Stimulated activated naive CD4-positive, alpha-beta T cell (primary cell): Measurements from ENCODE around the gene STIP1.

ENCODE experiments used
- DNase-seq, 6 experiments: peaks; one replicate each; lab custom pipeline; 2025; lab: John Stamatoyannopoulos, UW

The STIP1 gene

GRCh38 chr11:64198511-64198910 lies 12.5 kb downstream of the STIP1 start:
- DNase-seq: no peak

GRCh38 chr11:64201543-64201942 lies 15.6 kb downstream of the STIP1 start:
- DNase-seq: no peak

GRCh38 chr11:64202992-64203391 lies 17.0 kb downstream of the STIP1 start:
- DNase-seq: no peak

- DNase-seq: no peak
These were observed 17.6 kb downstream of the STIP1 start for GRCh38 chr11:64203421-64204079.

- DNase-seq: no peak
These were observed 18.1 kb downstream of the STIP1 start for GRCh38 chr11:64204080-64204440.

GRCh38 chr11:64204464-64204989 lies 18.6 kb downstream of the STIP1 start:
- DNase-seq: peak; percentile 73 to 83 (median 82)

GRCh38 chr11:64206457-64207255 lies 20.7 kb downstream of the STIP1 start, which contains the start of gene FERMT3:
Gene FERMT3, plus strand, starts transcription at chr11:64206721. Its CDS starts 644 bp downstream, at chr11:64207365.
- peak; percentile 38 to 73 (median 68) for DNase-seq

GRCh38 chr11:64207256-64208085 lies 21.5 kb downstream of the STIP1 start:
- DNase-seq: peak; percentile 48 to 70 (median 59)

- DNase-seq: no peak
These were observed 22.3 kb downstream of the STIP1 start for GRCh38 chr11:64208086-64208795.

- no peak for DNase-seq
These were observed 23.0 kb downstream of the STIP1 start for GRCh38 chr11:64208796-64209562.

GRCh38 chr11:64209563-64209843 lies 23.5 kb downstream of the STIP1 start:
- DNase-seq: no peak

GRCh38 chr11:64210301-64211020 lies 24.5 kb downstream of the STIP1 start:
- DNase-seq: no peak

GRCh38 chr11:64211181-64211872 lies 25.4 kb downstream of the STIP1 start:
- no peak for DNase-seq

GRCh38 chr11:64216879-64217278 lies 30.9 kb downstream of the STIP1 start:
- DNase-seq: no peak

GRCh38 chr11:64218628-64219353 lies 32.8 kb downstream of the STIP1 start:
- DNase-seq: no peak

GRCh38 chr11:64219354-64219684 lies 33.3 kb downstream of the STIP1 start:
- DNase-seq: no peak

GRCh38 chr11:64219755-64220154 lies 33.8 kb downstream of the STIP1 start:
- DNase-seq: no peak

- DNase-seq: no peak
These were observed 34.3 kb downstream of the STIP1 start for GRCh38 chr11:64220271-64220670.

- no peak for DNase-seq
These were observed 34.8 kb downstream of the STIP1 start for GRCh38 chr11:64220798-64221197.
